GM23338 (cell line): ENCODE data around the gene LCN10. TPM values are rescaled to one million over a fixed set of nuclear protein-coding genes. Genes with fewer than 3 reads are reported as not detected.
"Not testable (repeated sequence)": the region's sequence is repeated elsewhere in the genome, so short reads cannot be mapped to it uniquely, and the experiment has no call there.

Source experiments
- ATAC-seq: fragments of 200-7000 bp; cut with Tn5 transposase; 3 replicates; pipeline ENCODE4 v1.9.1; 2020
- DNase-seq: peaks from one replicate; pipeline ENCODE4 v3.0.0-alpha.2; 2015; ENCODE audit warnings: low spot score
- H2AFZ ChIP-seq: fragments of 200-600 bp; sonication (generic); 2 replicates; pipeline ENCODE4 v1.8.0; 2016; ENCODE audit warnings: antibody characterized with exemption, mild to moderate bottlenecking, moderate library complexity
- H3F3A ChIP-seq: fragments of 200-600 bp; sonication (generic); replicated peaks from 2 replicates; pipeline ENCODE4 v1.8.0; 2017; ENCODE audit warnings: antibody characterized with exemption, mixed run types, low read depth
- H3K27ac ChIP-seq: fragments of 200-600 bp; sonication (generic); 2 replicates; pipeline ENCODE4 v1.6.1; 2016; ENCODE audit warnings: low read depth
- H3K27me3 ChIP-seq: fragments of 200-600 bp; sonication (generic); 2 replicates; pipeline ENCODE4 v1.8.0; 2016; ENCODE audit warnings: mild to moderate bottlenecking, mixed run types, moderate library complexity; ENCODE audit not compliant: insufficient read depth
- H3K36me3 ChIP-seq: fragments of 200-600 bp; sonication (generic); 2 replicates; pipeline ENCODE4 v1.8.0; 2016; ENCODE audit warnings: mild to moderate bottlenecking; ENCODE audit not compliant: insufficient read depth
- H3K4me1 ChIP-seq: fragments of 200-600 bp; sonication (generic); 2 replicates; pipeline ENCODE4 v1.8.0; 2016; ENCODE audit warnings: mild to moderate bottlenecking, moderate library complexity; ENCODE audit not compliant: insufficient read depth
- H3K4me2 ChIP-seq: fragments of 200-600 bp; sonication (generic); 2 replicates; pipeline ENCODE4 v1.7.1; 2017; ENCODE audit warnings: mixed run types
- H3K4me3 ChIP-seq: fragments of 200-600 bp; sonication (generic); 2 replicates; pipeline ENCODE4 v1.6.1; 2016; ENCODE audit warnings: mixed run types
- H3K79me2 ChIP-seq: fragments of 200-600 bp; sonication (generic); replicated peaks from 2 replicates; pipeline ENCODE4 v1.8.0; 2017; ENCODE audit warnings: mild to moderate bottlenecking; ENCODE audit not compliant: insufficient read depth
- H3K9me2 ChIP-seq: fragments of 200-600 bp; sonication (generic); 2 replicates; pipeline ENCODE4 v1.8.0; 2017; ENCODE audit not compliant: insufficient read depth
- H4K20me1 ChIP-seq: fragments of 200-600 bp; sonication (generic); replicated peaks from 2 replicates; pipeline ENCODE4 v1.8.0; 2017; ENCODE audit warnings: mild to moderate bottlenecking; ENCODE audit not compliant: insufficient read depth
- H3K27ac Mint-ChIP-seq: 2 replicates; pipeline ENCODE4 v1.8.0; 2020; ENCODE audit warnings: inconsistent platforms, mild to moderate bottlenecking, moderate library complexity, mixed read lengths
- H3K27me3 Mint-ChIP-seq: 3 replicates; pipeline ENCODE4 v1.8.0; 2022; ENCODE audit warnings: low read depth, mild to moderate bottlenecking, moderate library complexity, mixed read lengths, inconsistent platforms; ENCODE audit not compliant: insufficient read depth, poor library complexity
- H3K36me3 Mint-ChIP-seq: 3 replicates; pipeline ENCODE4 v1.8.0; 2021; ENCODE audit warnings: low read depth, mild to moderate bottlenecking, inconsistent platforms, moderate library complexity, mixed read lengths
- H3K4me1 Mint-ChIP-seq: 3 replicates; pipeline ENCODE4 v1.8.0; 2020; ENCODE audit warnings: mild to moderate bottlenecking, inconsistent platforms, mixed read lengths
- H3K4me3 Mint-ChIP-seq: 3 replicates; pipeline ENCODE4 v1.8.0; 2021; ENCODE audit warnings: moderate library complexity, mild to moderate bottlenecking, inconsistent platforms, mixed read lengths
- H3K9me3 Mint-ChIP-seq: 3 replicates; pipeline ENCODE4 v1.8.0; 2020; ENCODE audit warnings: moderate library complexity, mild to moderate bottlenecking, inconsistent platforms, mixed read lengths
- CTCF ChIP-seq, 2 experiments: fragments of 200-600 bp in 1 of 2; sonication (generic) in 1 of 2; conservative IDR thresholded peaks; 2 replicates each; pipeline versions ENCODE4 v1.5.1 to v1.6.1; 2016 to 2017; ENCODE audit warnings: antibody characterized with exemption in 2 of 2, low read depth in 2 of 2, mild to moderate bottlenecking in 2 of 2, moderate library complexity in 1 of 2
- EZH2phosphoT487 ChIP-seq: fragments of 200-600 bp; sonication (generic); IDR thresholded peaks from one replicate; pipeline ENCODE4 v1.8.1; 2018; ENCODE audit warnings: antibody characterized with exemption; ENCODE audit not compliant: unreplicated experiment
- JUNB ChIP-seq: IDR thresholded peaks from one replicate; pipeline ENCODE4 v1.6.1; 2016; ENCODE audit warnings: antibody characterized with exemption; ENCODE audit not compliant: unreplicated experiment
- NANOG ChIP-seq: IDR thresholded peaks from 2 replicates; pipeline ENCODE4 v1.6.1; 2016; ENCODE audit warnings: antibody characterized with exemption, borderline replicate concordance
- POLR2AphosphoS5 ChIP-seq: IDR thresholded peaks from 2 replicates; pipeline ENCODE4 v1.6.1; 2016; ENCODE audit warnings: antibody characterized with exemption, low read depth
- ZNF331 ChIP-seq: fragments of 250-450 bp; sonication (Bioruptor Pico); IDR thresholded peaks from 2 replicates; pipeline ENCODE4 v1.5.0; 2020; ENCODE audit warnings: low read depth, mild to moderate bottlenecking, moderate library complexity
- ZNF462 ChIP-seq: fragments of 250-450 bp; sonication (Bioruptor Pico); IDR thresholded peaks from 2 replicates; pipeline ENCODE4 v1.5.0; 2020; ENCODE audit warnings: mild to moderate bottlenecking, moderate library complexity
- polyA plus RNA-seq: library from polyadenylated mRNA; unstranded; fragments of >200 nt; fragmentation: Nextera tagmentation; extraction: Ambion mirVana; gene quantifications from 2 replicates; pipeline ENCODE4 v1.2.1, GENCODE V29; 2016
- total RNA-seq: library from RNA; depleted of rRNA; stranded (reverse); fragments of >200 nt; shearing (Covaris generic); gene quantifications from 2 replicates; pipeline ENCODE4 v1.2.3, GENCODE V29; 2014

LCN10 gene
- total and polyA plus RNA-seq, 2 experiments from 2014 or later: 0.45 to 0.74 TPM

GRCh38 chr9:136760834-136761544, 18.2 kb upstream of the LCN10 start:
- H3K27me3 ChIP-seq, H3K36me3 ChIP-seq, H3K27ac Mint-ChIP-seq, H3K27ac ChIP-seq, H3K79me2 ChIP-seq, H3K36me3 Mint-ChIP-seq, H4K20me1 ChIP-seq, H3K9me2 ChIP-seq, H3K4me3 ChIP-seq, H3K9me3 Mint-ChIP-seq, H3K4me3 Mint-ChIP-seq, H3K27me3 Mint-ChIP-seq, H3F3A ChIP-seq, H3K4me2 ChIP-seq, H3K4me1 ChIP-seq: not testable (repeated sequence)
- ATAC-seq (peak; percentile 24), DNase-seq (peak; percentile 62)
- peak overlapping the region; percentile 32; the same call in 1 of the 2 replicates for H2AFZ ChIP-seq
- peaks cover 13% of the 10 kb centered on the region for H3K4me1 Mint-ChIP-seq
- peak; percentile 54 to 75 for TF ChIP-seq CTCF (conservative IDR thresholded peaks at IDR 0.05; ENCODE audit: low read depth in 2 of 2)

- H3K4me3 ChIP-seq: no peak overlapping the region
- peaks cover 11% of the 10 kb centered on the region for H3K9me3 Mint-ChIP-seq
- no peaks in the 10 kb centered on the region for H3K79me2 ChIP-seq
- H3F3A ChIP-seq: 0 out of 2 replicates have a peak, but pooled peaks cover 5% of the 10 kb centered on the region
- ATAC-seq (no peak), DNase-seq (no peak)
- H3K27ac Mint-ChIP-seq: no peak overlapping the region
- H3K9me2 ChIP-seq: no peaks in the 10 kb centered on the region
- H3K36me3 Mint-ChIP-seq: no peaks in the 10 kb centered on the region
- H3K4me3 Mint-ChIP-seq: no peak overlapping the region; the same call in 2 of the 3 replicates
- no peaks in the 10 kb centered on the region for H3K36me3 ChIP-seq
- H3K27me3 Mint-ChIP-seq: peaks cover 9% of the 10 kb centered on the region
- H3K27ac ChIP-seq: no peak overlapping the region
- no peaks in the 10 kb centered on the region for H4K20me1 ChIP-seq
- peaks cover 13% of the 10 kb centered on the region for H3K4me1 Mint-ChIP-seq
- H3K27me3 ChIP-seq: no peaks in the 10 kb centered on the region
- no peak overlapping the region for H3K4me2 ChIP-seq
- peak overlapping the region; percentile 32; the same call in 1 of the 2 replicates for H2AFZ ChIP-seq
- H3K4me1 ChIP-seq: no peaks in the 10 kb centered on the region
- TF ChIP-seq CTCF (conservative IDR thresholded peaks at IDR 0.05; ENCODE audit: low read depth in 2 of 2) (no peak), JUNB (no peak), NANOG (no peak), ZNF462 (CRISPR knock-in tag) (no peak), POLR2AphosphoS5 (no peak), ZNF331 (CRISPR knock-in tag) (no peak), EZH2phosphoT487 (no peak)
Observed at GRCh38 chr9:136760424-136760823, 17.7 kb upstream of the LCN10 start.
